A549 (cell line): Measurements from ENCODE around the gene ANHX. TPM values are rescaled to one million over a fixed set of nuclear protein-coding genes. Genes with fewer than 3 reads are reported as not detected.

Source experiments
- ATAC-seq, 2 experiments: fragments of 200-7000 bp in 1 of 2; fragments of >200 bp in 1 of 2; cut with Nextera tagmentation in 1 of 2; cut with Tn5 transposase in 1 of 2; 3 replicates each; pipeline versions ENCODE4 v1.8.0 to v1.9.1; 2018 to 2020; ENCODE audit warnings: mild to moderate bottlenecking in 1 of 2, moderate library complexity in 1 of 2
- CTCF ChIA-PET: fragments of 300-600 bp; sonication (Branson Sonifier 250); formaldehyde crosslinking; extraction: SDS; loops from one replicate; lab custom pipeline; 2021; ENCODE audit warnings: antibody characterized with exemption, inconsistent platforms; lab: Yijun Ruan, JAX
- POLR2A ChIA-PET: fragments of 350-600 bp; formaldehyde crosslinking; extraction: SDS; loops from one replicate; lab custom pipeline; 2021; ENCODE audit warnings: antibody characterized with exemption, inconsistent platforms; lab: Yijun Ruan, JAX
- DNase-seq, 2 experiments: peaks; one replicate each; pipeline versions ENCODE4 v3.0.0 to v3.0.0-alpha.2; 2011 to 2016; ENCODE audit warnings: low read depth in 1 of 2, low spot score in 1 of 2
- FAIRE-seq: peaks from 2 replicates; lab custom pipeline; 2011; peaks lifted over from hg19 to GRCh38; lab: Jason Lieb, UNC
- H3K27ac ChIP-seq, 2 experiments: fragments of >200 bp; sonication (Bioruptor Twin); formaldehyde crosslinking; 3 replicates each; pipeline ENCODE4 v1.5.1; 2016 to 2017
- H3K4me1 ChIP-seq: fragments of >200 bp; sonication (Bioruptor Twin); formaldehyde crosslinking; 3 replicates; pipeline ENCODE4 v1.6.1; 2016
- H3K4me2 ChIP-seq: fragments of >200 bp; sonication (Bioruptor Twin); formaldehyde crosslinking; 3 replicates; pipeline ENCODE4 v1.6.1; 2016
- H3K4me3 ChIP-seq: fragments of >200 bp; sonication (Bioruptor Twin); formaldehyde crosslinking; 3 replicates; pipeline ENCODE4 v1.5.1; 2016
- H3K9me3 ChIP-seq: fragments of >200 bp; sonication (Bioruptor Twin); formaldehyde crosslinking; 3 replicates; pipeline ENCODE4 v1.6.1; 2016
- ATOH8 ChIP-seq: fragments of 250-450 bp; sonication (Bioruptor Pico); IDR thresholded peaks from 2 replicates; pipeline ENCODE4 v1.5.0; 2020; ENCODE audit warnings: low read depth, mild to moderate bottlenecking, moderate library complexity
- CEBPB ChIP-seq, 2 experiments: fragments of >200 bp in 1 of 2; sonication (Bioruptor Twin) in 1 of 2; formaldehyde crosslinking in 1 of 2; IDR thresholded peaks; 2 replicates each; pipeline ENCODE4 v1.6.1; 2012 to 2016
- CHD4 ChIP-seq: fragments of 200-600 bp; sonication (generic); IDR thresholded peaks from 2 replicates; pipeline ENCODE4 v1.6.1; 2016; ENCODE audit warnings: antibody characterized with exemption, mild to moderate bottlenecking, borderline replicate concordance
- EP300 ChIP-seq, 2 experiments: fragments of >200 bp; sonication (Bioruptor Twin); formaldehyde crosslinking; IDR thresholded peaks; 2 replicates in 1 of 2; 3 replicates in 1 of 2; pipeline ENCODE4 v1.6.1; 2016 to 2017
- FOXS1 ChIP-seq: fragments of 250-450 bp; sonication (Bioruptor Pico); IDR thresholded peaks from 2 replicates; pipeline ENCODE4 v1.5.0; 2020; ENCODE audit warnings: mild to moderate bottlenecking, moderate library complexity
- HOXA7 ChIP-seq: fragments of 250-450 bp; sonication (Bioruptor Pico); IDR thresholded peaks from 2 replicates; pipeline ENCODE4 v1.5.0; 2020; ENCODE audit warnings: mild to moderate bottlenecking, moderate library complexity
- HOXB13 ChIP-seq: fragments of 250-450 bp; sonication (Bioruptor Pico); IDR thresholded peaks from 2 replicates; pipeline ENCODE4 v1.5.0; 2020; ENCODE audit warnings: low read depth, mild to moderate bottlenecking, moderate library complexity
- JUN ChIP-seq, 2 experiments: fragments of >200 bp; sonication (Bioruptor Twin); formaldehyde crosslinking; IDR thresholded peaks; 2 replicates in 1 of 2; 3 replicates in 1 of 2; pipeline ENCODE4 v1.6.1; 2016 to 2017
- KDM1A ChIP-seq: fragments of 200-600 bp; sonication (generic); IDR thresholded peaks from 2 replicates; pipeline ENCODE4 v1.6.1; 2016; ENCODE audit warnings: low read depth, mild to moderate bottlenecking
- KDM5A ChIP-seq: fragments of 200-600 bp; sonication (generic); IDR thresholded peaks from 2 replicates; pipeline ENCODE4 v1.6.1; 2016; ENCODE audit warnings: antibody characterized with exemption, mild to moderate bottlenecking
- NPAS2 ChIP-seq: fragments of 250-450 bp; sonication (Bioruptor Pico); IDR thresholded peaks from 2 replicates; pipeline ENCODE4 v1.8.0; 2022; ENCODE audit warnings: mild to moderate bottlenecking, moderate library complexity, borderline replicate concordance
- POLR2AphosphoS2 ChIP-seq: conservative IDR thresholded peaks from 2 replicates; pipeline ENCODE4 v1.6.1; 2012; ENCODE audit warnings: low read length, improper control_type of control experiment, inconsistent platforms
- RARB ChIP-seq: fragments of 250-450 bp; sonication (Bioruptor Pico); IDR thresholded peaks from 2 replicates; pipeline ENCODE4 v1.8.0; 2021; ENCODE audit warnings: mild to moderate bottlenecking, moderate library complexity
- RCOR1 ChIP-seq: fragments of 150-350 bp; IDR thresholded peaks from 2 replicates; pipeline ENCODE4 v1.6.1; 2014; ENCODE audit warnings: antibody characterized with exemption, low read length, low read depth
- RNF2 ChIP-seq: fragments of 200-600 bp; sonication (generic); IDR thresholded peaks from 2 replicates; pipeline ENCODE4 v1.6.1; 2016; ENCODE audit warnings: low read depth, mild to moderate bottlenecking, antibody characterized with exemption, moderate library complexity, borderline replicate concordance
- WGBS: methylation state at CpG from one replicate; pipeline ENCODE4 v1.1.6; 2017; ENCODE audit errors: missing lambda C conversion rate; 5-methylcytosine and 5-hydroxymethylcytosine counted together
- polyA plus RNA-seq, 4 experiments: library from polyadenylated mRNA; depleted of rRNA in 3 of 4; stranded (reverse); fragments of >200 nt; fragmentation: RNase III in 1 of 4; extraction: RNeasy Plus Mini Kit Qiagen cat#74134 plus additional on column Dnase treatment in 1 of 4; gene quantifications; 2 replicates in 3 of 4; 3 replicates in 1 of 4; pipeline ENCODE4 v1.2.3, GENCODE V29; 2011 to 2017
- TF ChIP-seq, protein P1 (sequence below): fragments of >200 bp; sonication (Bioruptor Twin); formaldehyde crosslinking; IDR thresholded peaks from 3 replicates; pipeline ENCODE4 v1.5.1; 2016
- TF ChIP-seq, protein P2 (sequence below): fragments of 150-350 bp; IDR thresholded peaks from 2 replicates; pipeline ENCODE4 v1.6.1; 2014; ENCODE audit warnings: low read depth, mild to moderate bottlenecking, low read length
- TF ChIP-seq, protein P3 (sequence below): fragments of 250-450 bp; sonication (Bioruptor Pico); IDR thresholded peaks from 2 replicates; pipeline ENCODE4 v1.5.0; 2021; ENCODE audit warnings: mild to moderate bottlenecking, moderate library complexity, borderline replicate concordance
- TF ChIP-seq, protein P4 (sequence below): fragments of >200 bp; sonication (Bioruptor Twin); formaldehyde crosslinking; IDR thresholded peaks from 2 replicates; pipeline ENCODE4 v1.6.1; 2016

The ANHX gene
- polyA plus RNA-seq, 2 of the 4 experiments (the other 2 are of a cell fraction): not detected

DNA sequence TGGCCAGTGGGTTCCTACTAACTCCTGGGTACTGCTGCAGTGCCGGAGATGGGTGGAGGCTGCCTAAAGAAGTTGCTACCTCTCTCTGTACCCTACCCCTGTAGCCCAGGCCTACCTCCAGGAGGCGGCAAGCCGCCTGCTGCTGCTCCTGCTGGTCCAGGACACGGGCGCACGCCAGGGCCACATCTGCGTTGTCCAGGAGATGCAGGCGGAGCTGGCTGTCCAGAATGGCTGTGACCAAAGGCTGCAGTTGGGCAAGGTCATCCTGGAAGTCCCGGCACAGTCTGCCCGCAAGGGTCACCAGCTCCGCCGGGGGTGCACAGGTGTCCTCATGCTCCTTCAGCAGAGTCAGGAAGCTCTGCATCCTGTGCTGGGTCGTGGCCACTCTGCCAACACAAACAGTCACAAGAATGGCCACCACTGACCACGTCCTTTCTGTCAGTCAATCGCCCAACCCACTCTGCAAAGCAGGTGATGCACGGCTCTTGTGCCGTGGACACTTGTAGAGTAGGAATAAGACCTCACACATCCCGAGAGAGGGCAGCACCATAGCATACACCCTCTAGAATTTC, 1.6 kb downstream of the ANHX start:
- no peak; a peak in 2 of 6 replicates for ATAC-seq
- peaks cover 63% of the 10 kb centered on the region for H3K9me3 ChIP-seq
- FAIRE-seq: no peak
- no peak for DNase-seq
- ChIA-PET CTCF (no interaction called here), POLR2A (no interaction called here)
- H3K4me1 ChIP-seq: no peaks in the 10 kb centered on the region
- 29% methylated on average over 8 of the region's 18 CpGs for WGBS
- no peak overlapping the region for H3K4me3 ChIP-seq
- TF ChIP-seq EP300 (IDR thresholded peaks at IDR 0.05): no peak
- no peak for TF ChIP-seq JUN (IDR thresholded peaks at IDR 0.05)
- TF ChIP-seq HOXB13 (CRISPR knock-in tag): no peak
- no peak for TF ChIP-seq ATOH8 (CRISPR knock-in tag)
- no peak for TF ChIP-seq KDM1A
- TF ChIP-seq, protein P1, sequence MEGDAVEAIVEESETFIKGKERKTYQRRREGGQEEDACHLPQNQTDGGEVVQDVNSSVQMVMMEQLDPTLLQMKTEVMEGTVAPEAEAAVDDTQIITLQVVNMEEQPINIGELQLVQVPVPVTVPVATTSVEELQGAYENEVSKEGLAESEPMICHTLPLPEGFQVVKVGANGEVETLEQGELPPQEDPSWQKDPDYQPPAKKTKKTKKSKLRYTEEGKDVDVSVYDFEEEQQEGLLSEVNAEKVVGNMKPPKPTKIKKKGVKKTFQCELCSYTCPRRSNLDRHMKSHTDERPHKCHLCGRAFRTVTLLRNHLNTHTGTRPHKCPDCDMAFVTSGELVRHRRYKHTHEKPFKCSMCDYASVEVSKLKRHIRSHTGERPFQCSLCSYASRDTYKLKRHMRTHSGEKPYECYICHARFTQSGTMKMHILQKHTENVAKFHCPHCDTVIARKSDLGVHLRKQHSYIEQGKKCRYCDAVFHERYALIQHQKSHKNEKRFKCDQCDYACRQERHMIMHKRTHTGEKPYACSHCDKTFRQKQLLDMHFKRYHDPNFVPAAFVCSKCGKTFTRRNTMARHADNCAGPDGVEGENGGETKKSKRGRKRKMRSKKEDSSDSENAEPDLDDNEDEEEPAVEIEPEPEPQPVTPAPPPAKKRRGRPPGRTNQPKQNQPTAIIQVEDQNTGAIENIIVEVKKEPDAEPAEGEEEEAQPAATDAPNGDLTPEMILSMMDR: no peak
- no peak for TF ChIP-seq FOXS1 (CRISPR knock-in tag)
- no peak for TF ChIP-seq HOXA7 (CRISPR knock-in tag)
- H3K27ac ChIP-seq: no peak overlapping the region
- H3K4me2 ChIP-seq: no peak overlapping the region

GRCh38 chr12:133233006-133233405, 2.7 kb downstream of the ANHX start:
- WGBS: 16% methylated on average over 6 of the region's 6 CpGs
- Histone ChIP-seq H3K4me3 (no peak overlapping the region), H3K27ac (no peak overlapping the region), H3K4me1 (no peaks in the 10 kb centered on the region), H3K4me2 (no peak overlapping the region), H3K9me3 (peaks cover 69% of the 10 kb centered on the region)
- ChIA-PET CTCF (no interaction called here), POLR2A (no interaction called here)
- DNase-seq (no peak), FAIRE-seq (no peak), ATAC-seq (no peak)
- TF ChIP-seq CEBPB (IDR thresholded peaks at IDR 0.05) (no peak), RCOR1 (no peak), CHD4 (no peak), HOXA7 (CRISPR knock-in tag) (no peak), RNF2 (no peak), EP300 (IDR thresholded peaks at IDR 0.05) (no peak), RARB (no peak), NPAS2 (CRISPR knock-in tag) (no peak), KDM5A (no peak), POLR2AphosphoS2 (no peak), ATOH8 (CRISPR knock-in tag) (no peak)
- TF ChIP-seq, protein P2, sequence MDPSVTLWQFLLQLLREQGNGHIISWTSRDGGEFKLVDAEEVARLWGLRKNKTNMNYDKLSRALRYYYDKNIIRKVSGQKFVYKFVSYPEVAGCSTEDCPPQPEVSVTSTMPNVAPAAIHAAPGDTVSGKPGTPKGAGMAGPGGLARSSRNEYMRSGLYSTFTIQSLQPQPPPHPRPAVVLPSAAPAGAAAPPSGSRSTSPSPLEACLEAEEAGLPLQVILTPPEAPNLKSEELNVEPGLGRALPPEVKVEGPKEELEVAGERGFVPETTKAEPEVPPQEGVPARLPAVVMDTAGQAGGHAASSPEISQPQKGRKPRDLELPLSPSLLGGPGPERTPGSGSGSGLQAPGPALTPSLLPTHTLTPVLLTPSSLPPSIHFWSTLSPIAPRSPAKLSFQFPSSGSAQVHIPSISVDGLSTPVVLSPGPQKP: no peak
- TF ChIP-seq, protein P3, sequence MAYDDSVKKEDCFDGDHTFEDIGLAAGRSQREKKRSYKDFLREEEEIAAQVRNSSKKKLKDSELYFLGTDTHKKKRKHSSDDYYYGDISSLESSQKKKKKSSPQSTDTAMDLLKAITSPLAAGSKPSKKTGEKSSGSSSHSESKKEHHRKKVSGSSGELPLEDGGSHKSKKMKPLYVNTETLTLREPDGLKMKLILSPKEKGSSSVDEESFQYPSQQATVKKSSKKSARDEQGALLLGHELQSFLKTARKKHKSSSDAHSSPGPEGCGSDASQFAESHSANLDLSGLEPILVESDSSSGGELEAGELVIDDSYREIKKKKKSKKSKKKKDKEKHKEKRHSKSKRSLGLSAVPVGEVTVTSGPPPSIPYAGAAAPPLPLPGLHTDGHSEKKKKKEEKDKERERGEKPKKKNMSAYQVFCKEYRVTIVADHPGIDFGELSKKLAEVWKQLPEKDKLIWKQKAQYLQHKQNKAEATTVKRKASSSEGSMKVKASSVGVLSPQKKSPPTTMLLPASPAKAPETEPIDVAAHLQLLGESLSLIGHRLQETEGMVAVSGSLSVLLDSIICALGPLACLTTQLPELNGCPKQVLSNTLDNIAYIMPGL: no peak
- TF ChIP-seq, protein P4, sequence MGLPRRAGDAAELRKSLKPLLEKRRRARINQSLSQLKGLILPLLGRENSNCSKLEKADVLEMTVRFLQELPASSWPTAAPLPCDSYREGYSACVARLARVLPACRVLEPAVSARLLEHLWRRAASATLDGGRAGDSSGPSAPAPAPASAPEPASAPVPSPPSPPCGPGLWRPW: no peak
- TF ChIP-seq, protein P1: no peak
